EL (cell line): ENCODE data around the gene RHOBTB3.

ENCODE experiments used
- DNase-seq: peaks from one replicate; pipeline ENCODE4 v3.0.0-alpha.2; 2016

RHOBTB3 gene

GRCh38 chr5:95713960-95714710 is 17.0 kb upstream of the RHOBTB3 start:
- no peak for DNase-seq

GRCh38 chr5:95715799-95716461 is 15.2 kb upstream of the RHOBTB3 start:
- DNase-seq = peak; percentile 80

DNA sequence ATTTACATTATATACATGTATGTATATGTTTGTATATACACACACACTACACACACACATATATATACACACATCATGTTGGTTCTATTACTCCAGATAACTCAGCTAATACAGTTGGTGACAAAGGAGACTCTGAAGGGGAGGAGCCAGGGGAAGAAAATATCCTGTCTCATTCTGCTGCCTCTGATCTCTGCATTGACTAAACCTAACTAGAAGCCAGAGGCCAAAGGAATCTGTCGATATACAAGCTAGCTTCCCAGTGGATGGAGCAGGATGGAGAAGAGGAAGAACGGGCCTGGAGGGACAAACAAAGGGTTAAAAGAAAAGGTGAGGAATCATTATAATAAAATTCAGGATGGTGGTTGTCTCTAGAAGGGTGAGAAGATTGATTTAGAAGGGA is 13.7 kb upstream of the RHOBTB3 start:
- DNase-seq = no peak

DNA sequence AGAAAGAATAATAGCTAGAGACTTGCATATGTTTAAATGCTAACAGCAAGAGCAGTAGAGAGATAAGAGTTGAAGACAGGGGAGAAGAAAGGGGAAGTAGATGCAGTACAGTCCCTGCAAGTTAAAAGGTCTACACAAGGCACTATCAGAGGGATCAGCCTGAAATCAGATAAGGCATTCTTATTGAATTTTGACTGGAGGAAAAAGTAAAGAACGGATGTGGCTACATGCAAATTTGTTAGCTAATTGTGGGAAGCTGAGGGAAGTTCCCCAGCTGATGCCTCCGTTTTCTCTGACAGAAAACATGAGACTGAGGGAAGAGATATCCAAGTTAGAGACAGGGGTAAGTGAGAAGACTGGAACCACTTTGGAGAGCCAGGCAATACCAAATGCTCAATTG is 12.9 kb upstream of the RHOBTB3 start:
- DNase-seq = peak; percentile 31

- DNase-seq = no peak
Observed at GRCh38 chr5:95718738-95719137, 12.4 kb upstream of the RHOBTB3 start.

- peak; percentile 32 for DNase-seq
Observed at GRCh38 chr5:95720094-95720786, 10.9 kb upstream of the RHOBTB3 start.

DNA sequence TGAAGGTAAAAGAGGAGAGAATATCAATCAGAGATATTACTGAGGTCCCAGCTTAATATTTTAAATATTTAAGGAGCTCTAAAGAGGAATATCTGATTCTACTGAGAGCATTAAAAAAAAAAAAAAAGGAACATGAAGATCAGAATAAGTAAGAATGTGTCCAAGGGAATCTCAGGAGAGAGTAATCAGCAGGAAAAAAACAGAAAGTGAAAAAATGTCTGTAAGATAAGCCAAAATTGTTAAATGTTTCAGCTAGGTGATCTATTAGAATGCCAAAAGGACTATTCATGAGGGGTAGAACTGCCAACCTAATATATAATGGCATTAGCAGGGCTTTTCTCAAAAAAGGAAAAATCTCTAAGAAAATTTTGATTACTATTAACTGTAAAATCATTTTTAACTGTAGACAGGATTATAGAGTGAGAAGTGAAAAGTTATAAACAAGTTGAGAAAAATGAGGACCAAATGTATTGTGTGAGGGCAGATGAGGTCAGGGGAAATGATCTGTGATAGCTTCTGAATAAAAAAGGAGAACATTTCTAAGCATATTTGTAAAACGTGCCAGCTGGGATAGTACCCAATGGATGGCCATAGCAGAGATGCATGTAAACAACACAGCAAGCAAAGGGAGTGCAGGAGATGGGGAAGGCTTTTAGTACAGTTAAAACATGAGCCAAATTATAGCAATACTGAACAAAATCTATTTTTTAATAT is 9.4 kb upstream of the RHOBTB3 start:
- no peak for DNase-seq

DNA sequence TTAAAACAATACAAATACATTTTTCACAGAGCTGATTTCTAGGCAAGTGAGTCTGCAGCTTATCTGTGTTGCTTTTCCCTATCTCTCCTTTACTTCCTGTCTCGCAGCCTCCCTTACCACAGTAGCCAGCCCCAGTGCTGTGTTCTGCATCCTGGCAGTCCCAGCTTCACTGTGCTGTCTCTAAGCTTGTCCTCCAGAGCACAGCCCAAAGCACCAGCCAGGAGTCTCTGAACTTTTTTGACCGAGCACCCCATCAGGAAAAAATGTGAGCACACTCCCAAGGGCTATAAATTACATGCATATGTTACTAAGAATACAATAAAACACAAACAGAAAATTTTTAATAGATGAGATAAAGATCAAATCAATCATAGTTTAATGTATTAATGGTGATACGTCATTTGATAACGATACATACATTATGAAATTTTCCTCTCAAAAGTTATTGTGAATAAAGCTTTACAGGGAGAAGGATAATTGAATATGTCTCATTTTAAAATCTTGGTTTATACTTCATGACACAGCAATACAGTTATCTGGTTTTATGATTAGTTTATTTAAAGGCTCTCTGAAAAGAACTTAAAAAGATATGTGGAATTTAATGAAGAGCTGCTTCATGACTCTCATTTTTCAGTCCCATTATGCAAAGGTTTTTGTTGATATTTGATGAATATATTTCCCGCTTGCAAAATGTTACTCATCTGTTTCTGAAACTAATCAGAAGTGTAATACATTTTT is 7.3 kb upstream of the RHOBTB3 start:
- DNase-seq = peak; percentile 44

DNA sequence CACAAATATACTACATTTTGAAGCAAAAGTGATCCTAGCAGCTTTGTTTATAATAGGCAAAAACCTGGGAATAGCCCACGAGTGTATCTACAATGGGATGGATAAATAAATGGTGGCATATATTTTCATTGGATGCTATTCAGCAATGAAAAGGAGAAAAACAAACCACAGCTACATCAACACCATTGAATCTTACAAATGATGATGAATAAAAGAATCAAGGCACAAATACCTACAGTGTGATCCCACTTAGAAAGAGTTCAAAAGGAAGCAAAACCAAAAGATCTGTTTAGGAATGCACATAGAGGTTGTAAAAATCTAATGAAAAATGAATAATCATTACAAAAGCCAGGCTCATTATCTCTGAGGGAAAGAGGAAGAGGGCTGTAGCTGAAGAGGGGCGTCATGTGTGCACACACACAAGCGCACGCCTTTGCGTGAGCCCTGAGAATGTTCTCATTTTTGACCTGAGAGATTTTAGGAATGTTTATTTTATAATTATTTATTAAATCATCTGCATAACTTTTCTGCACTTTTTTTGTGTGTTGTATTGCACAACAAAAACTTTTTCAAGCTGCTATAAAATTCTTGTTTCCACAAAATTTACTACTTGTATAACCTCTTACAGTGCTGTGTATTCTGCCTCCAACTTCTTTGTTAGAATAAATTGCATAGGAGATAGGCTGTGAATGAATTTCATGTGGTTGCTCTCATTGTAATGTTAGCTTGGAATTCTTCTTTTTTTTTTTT is 5.9 kb upstream of the RHOBTB3 start:
- no peak for DNase-seq

- DNase-seq = peak; percentile 57
Observed at GRCh38 chr5:95725937-95726810, 5.0 kb upstream of the RHOBTB3 start.

GRCh38 chr5:95726811-95727763 is 4.0 kb upstream of the RHOBTB3 start:
- no peak for DNase-seq

- no peak for DNase-seq
Observed at GRCh38 chr5:95727764-95728191, 3.4 kb upstream of the RHOBTB3 start.

- DNase-seq = no peak
Observed at GRCh38 chr5:95728494-95729114, 2.5 kb upstream of the RHOBTB3 start.

DNA sequence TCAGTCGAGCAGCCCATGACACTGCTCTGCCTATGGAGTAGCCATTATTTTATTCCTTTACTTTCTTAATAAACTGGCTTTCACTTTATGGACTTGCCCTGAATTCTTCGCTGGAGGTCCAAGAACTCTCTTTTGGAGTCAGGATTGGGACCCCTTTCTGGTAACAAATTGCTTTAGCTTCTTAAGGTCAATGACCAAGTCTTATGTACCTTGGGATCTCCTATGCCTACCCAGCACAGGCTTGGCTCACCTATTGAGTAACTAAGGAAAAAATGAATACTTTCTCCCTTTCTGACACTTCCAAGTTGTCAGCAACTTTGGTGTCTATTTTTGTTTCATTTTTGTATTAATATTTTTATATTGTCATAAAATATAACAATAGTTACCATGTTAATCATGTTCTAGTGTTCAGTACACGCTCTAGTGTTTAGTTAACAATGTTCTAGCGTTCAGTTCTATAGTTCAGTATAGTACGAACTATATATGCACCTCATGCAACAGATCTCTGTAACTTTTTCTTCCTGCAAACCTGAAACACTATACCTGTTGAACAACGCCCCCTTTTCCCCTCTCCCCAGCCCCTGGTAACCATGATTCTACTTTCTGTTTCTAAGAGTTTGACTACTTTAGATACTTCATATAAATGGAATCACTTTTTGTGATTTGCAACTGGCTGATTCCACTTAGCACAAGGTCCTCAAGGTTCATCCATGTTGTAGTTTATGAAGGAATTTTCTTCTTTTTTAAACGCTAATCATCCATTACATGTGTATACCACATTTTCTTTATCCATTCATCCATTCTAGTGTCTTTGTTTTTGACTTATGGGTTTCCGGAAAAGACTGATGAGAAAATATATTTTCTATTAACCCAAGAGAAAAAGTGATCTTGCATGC is 1.8 kb upstream of the RHOBTB3 start:
- no peak for DNase-seq

- DNase-seq = no peak
Observed at GRCh38 chr5:95730011-95730700, 980 bp upstream of the RHOBTB3 start.

- DNase-seq = peak; percentile 59
Observed at GRCh38 chr5:95731571-95732554, 727 bp downstream of the RHOBTB3 start.
